ENCODE results near the gene AUH.
A peak's percentile ranks its signal among the peaks of the same experiment; 100 is the strongest.
"Not testable (repeated sequence)": the region's sequence is repeated elsewhere in the genome, so short reads cannot be mapped to it uniquely, and the experiment has no call there.

Gene AUH

DNA sequence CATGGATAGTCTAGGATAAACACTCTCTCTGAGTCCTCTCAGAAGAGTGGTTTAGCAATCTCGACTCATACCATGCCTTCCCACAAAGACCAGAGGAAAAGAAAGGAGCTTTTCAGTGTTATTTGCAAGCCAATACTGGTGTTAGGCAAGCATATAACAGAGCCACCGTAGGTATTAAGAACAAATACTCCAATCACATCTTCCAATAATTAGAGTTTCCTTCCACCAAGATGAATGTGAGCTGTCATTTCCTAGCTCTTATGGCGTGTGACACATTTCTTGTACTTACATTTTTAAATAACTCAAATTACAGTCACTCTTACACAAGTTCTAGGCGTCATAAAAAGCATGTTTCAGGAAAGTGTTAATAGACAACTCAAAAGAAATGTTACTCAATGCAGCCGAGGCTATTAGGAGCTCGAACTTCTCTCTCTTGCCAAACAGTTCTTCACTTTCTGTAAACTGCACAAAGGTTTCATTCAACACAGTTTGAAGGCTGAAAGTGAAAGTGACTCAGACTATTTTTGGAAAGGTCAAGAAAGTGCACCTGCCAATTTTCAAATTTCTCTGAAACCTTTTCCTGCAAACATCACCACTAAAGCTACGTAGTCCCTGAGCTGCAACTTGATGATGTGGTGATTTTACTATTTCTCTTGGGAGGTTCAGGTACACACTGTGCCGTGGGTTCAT is 153.8 kb downstream of the AUH start:
- DNase-seq (ENCODE audit: low spot score): no peak

GRCh38 chr9:91207397-91207728 is 154.4 kb downstream of the AUH start:
- no peak for DNase-seq (ENCODE audit: low spot score)

DNA sequence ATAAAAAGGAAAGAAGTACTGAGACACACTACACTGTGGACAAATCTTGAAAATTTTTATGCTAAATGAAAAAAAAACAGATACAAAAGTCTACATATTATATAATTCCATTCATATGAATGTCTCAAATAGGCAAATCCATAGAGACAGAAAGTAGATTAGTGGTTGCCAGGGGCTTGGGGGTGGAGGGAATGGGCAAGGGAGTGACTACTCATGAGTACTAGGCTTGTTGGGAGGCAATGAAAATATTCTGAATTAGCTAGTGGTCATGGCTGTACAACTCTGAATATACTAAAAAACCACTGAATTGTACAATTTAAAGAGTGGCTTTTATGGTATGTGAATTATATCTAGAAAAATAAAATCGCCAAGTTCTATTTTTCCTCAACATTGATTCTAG is 154.9 kb downstream of the AUH start:
- DNase-seq (ENCODE audit: low spot score): no peak

- DNase-seq (ENCODE audit: low spot score): no peak
Measured at GRCh38 chr9:91202736-91203283, 158.9 kb downstream of the AUH start.

DNA sequence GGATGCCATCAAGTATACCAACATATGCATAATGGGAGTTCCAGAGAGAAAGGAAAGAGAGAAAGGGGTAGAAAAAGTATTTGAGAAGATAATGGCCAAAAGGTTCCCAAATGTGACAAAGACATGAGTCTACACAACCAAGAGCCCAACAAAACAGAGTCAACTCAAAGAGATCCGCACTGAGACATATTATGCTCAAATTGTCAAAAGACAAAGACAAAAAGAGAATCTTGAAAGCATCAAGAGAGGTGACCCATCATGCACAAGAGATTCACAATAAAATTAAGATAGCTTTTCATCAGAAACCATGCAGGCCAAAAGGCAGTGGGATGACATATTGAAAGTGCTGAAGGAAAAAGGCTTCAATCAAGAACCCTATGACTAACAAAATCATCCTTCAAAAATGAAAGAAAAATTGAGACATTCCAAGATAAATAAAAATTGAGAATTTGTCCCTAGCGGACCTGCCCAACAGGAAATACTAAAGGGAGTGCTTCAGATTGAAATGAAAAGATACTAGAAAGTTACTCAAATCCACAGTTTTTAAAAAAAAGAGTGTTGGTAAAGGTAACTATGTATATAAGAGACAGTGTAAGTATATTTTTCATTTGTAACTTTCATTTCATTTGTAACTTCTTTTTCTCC is 160.9 kb downstream of the AUH start:
- no peak for DNase-seq (ENCODE audit: low spot score)

DNA sequence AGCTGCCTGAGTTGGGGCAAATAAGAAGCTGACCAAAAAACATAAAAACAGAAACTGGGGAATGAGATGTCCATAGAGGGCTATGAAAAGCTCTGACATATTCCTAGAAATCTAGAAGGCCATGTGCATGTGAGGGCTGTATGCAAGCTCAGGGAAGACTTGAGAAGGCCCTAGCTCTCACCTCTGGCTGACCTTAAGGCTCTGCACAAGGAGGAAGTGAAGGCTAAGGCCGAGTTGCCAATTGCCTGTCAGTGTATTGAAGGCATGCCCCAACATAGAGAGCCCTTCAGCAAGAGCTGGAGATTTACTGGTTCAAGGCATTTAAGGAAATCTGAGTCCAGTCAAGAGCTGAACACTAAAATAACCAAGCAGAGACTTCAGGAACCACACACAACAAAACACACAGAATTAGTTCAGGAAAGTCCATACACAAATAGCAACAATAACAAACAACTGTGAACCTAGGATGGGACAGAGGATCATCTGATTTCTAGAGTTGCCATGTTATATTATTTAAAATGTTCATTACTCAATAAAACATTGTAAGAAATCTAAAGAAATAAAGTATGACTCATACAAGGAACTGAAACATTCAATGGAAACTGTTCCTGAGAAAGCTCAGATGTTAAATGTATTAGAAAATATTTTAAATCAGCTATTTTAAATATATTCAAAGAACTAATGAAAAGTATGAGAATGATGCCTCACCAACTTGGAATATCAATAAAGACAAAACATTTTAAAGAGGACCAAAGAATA is 161.8 kb downstream of the AUH start:
- no peak for DNase-seq (ENCODE audit: low spot score)

DNA sequence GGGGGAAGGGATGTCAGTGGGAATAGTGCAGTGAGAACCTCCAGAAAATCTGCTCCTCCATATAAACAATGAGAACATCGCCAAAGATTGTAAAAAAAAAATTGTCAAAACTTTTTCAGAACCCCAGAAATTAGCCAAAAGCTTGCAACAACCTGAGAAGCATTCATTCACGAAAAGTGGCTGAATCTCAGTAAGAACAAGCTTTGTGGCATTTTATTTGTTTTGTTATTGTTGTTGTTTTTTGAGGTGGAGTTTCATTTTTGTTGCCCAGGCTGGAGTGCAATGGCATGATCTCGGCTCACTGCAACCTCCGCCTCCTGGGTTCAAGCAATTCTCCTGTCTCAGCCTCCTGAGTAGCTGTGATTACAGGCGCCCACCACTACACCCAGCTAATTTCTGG is 162.8 kb downstream of the AUH start:
- DNase-seq (ENCODE audit: low spot score): not testable (repeated sequence)

- no peak for DNase-seq (ENCODE audit: low spot score)
Measured at GRCh38 chr9:91198405-91198804, 163.3 kb downstream of the AUH start.

DNA sequence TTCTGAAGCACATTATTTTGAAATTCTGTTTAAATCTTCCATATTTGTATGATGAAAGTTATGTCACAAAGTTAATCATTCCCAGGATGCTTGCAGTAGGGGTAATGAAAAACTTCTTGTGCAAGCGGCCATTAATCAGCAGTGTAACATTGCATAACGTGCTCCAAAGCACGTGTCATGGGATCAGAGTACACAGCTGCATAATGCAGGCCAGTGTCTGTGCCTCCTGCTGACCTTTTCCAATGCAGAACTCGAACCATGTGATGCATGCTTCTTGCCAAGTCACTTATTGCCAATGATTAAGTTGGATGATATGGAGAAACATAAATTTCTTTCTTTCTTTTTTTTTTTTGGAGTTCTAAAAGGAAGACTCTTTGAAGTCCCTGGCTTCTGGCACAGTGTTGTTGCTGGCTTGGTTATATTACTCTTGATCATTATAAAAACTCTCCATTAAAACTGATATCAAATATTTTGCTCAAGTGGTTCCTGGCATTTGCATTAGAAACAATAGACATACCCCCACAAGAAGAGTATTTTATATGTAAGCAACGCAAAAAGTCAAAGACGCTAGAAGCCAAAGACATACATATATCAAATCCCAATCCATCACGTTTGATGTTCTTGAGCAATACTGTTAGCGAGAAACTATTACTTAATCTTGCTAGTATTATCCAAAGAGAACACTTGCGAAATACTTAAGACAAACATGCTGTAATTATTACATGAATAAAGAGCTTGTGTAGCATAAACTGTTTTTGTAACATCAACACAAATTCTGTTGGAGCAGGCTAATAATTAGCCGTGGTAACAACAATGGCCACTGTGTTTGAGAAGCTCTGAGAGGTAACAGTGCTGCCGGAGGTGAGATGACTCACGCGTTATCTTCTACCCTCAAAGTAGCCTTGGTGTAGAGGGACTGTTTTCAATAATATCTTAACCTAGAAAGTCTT is 164.2 kb downstream of the AUH start:
- DNase-seq (ENCODE audit: low spot score): peak; percentile 57

- no peak for DNase-seq (ENCODE audit: low spot score)
Measured at GRCh38 chr9:91196103-91196950, 165.4 kb downstream of the AUH start.

DNA sequence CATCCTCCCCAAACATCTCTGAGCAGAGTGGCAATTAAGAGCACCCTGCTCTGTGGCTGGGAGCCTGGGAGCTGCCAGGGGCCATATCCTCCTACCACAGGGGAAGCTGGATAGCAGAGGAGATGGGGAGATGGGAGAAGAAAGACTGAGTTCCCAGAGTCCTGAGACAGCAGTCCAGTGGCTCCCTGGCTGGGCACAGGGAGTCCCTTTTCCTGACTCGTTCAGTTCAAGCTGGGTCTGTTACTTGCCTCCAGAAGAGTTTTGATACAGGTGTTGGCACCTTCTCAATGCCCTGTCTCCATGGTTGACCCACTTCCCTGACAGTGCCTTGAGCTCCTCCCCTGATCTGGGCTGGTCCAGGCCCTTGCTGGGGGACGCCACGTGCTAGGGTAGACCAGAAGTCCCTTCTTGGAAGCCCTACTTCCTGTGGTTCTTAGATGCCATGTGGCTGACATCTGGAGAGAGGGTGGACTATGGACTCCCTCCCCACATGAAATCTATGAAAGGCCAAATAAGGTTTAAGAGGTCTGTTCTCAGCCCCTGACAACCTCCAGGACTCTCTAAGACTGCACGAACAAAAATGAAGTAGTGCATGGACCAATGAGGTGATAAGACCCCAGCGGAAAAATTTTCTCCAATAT is 166.2 kb downstream of the AUH start:
- no peak for DNase-seq (ENCODE audit: low spot score)

DNA sequence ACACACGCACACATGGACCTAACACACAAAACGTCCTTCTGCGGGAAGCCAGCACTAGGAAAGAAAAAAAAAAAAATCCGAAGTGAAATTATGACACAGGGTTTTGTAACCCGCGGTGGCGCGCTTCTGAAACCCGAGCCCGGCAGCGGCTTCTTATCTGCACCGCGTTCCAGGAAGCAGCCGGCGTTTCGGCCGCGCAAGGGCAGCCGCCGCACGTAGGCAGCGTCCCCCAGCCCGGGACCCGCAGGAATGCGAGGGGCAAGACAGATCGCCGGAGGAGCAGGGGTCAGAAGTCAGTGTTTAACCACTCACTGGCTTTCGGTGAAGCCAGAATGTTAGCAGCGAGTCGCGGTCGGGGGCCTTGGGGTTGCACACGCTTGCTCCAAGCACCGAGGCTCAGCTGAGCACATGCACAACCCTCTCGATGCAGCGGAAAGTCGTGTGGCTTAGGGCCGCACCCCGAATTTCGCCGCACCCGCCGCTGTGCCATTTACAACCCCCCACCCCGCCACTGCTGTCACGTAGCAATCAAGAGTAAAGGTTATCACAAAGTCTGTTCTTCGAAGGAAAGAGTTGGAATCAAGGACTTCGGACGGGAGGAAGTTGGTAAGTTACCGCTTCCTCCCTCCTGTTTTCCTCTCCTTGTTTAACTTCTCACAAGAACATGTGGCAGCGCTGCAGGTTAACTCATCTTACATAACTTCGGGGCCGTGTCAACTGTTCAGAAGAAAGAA is 167.9 kb downstream of the AUH start:
- DNase-seq (ENCODE audit: low spot score): peak; percentile 70

GRCh38 chr9:91193087-91193657 is 168.5 kb downstream of the AUH start:
- peak; percentile 79 for DNase-seq (ENCODE audit: low spot score)

- no peak for DNase-seq (ENCODE audit: low spot score)
Measured at GRCh38 chr9:91192381-91193086, 169.2 kb downstream of the AUH start.

GRCh38 chr9:91191411-91192380 is 170.0 kb downstream of the AUH start:
- DNase-seq (ENCODE audit: low spot score): no peak

DNA sequence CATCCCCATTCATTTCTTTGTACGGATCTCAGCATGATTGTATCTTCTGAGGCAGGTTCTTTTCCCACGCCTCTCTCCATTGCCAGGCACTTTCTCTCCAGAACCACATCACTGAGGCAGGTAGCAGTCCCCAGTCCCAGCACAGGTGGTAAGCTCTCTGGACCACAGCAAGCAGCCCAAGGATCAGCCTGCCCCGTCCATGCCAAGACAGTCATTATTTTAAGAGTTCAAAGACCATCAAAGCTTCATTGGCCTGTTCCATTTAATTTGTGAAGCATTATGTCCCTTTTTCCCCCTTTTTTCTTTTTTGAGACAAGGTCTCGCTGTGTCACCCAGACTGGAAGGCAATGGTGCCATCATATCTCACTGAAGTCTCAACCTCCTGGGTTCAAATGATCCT is 171.7 kb downstream of the AUH start:
- no peak for DNase-seq (ENCODE audit: low spot score)
